Ovary (tissue), 9 donors: ENCODE measurements around the gene SCFD1. TPM values are rescaled to one million over a fixed set of nuclear protein-coding genes. Genes with fewer than 3 reads are reported as not detected.
A peak's percentile ranks its signal among the peaks of the same experiment; 100 is the strongest.
"Not testable (repeated sequence)": the region's sequence is repeated elsewhere in the genome, so short reads cannot be mapped to it uniquely, and the experiment has no call there.

Experiments used
- DNase-seq, 5 donors: peaks; one replicate each; pipeline ENCODE4 v3.0.0-alpha.2; 2019 to 2020
- H3K27ac ChIP-seq, 2 donors: fragments of 200-600 bp; one replicate each; pipeline versions ENCODE4 v1.5.1 to v1.8.0; 2019 to 2022
- H3K27me3 ChIP-seq: fragments of 200-600 bp; one replicate; pipeline ENCODE4 v1.8.0; 2022
- H3K36me3 ChIP-seq: fragments of 200-600 bp; sonication (generic); one replicate; pipeline ENCODE4 v1.5.1; 2019
- H3K4me1 ChIP-seq: one replicate; pipeline ENCODE4 v1.8.1; 2013; ENCODE audit warnings: mild to moderate bottlenecking, moderate library complexity; ENCODE audit not compliant: insufficient read depth
- H3K4me3 ChIP-seq: fragments of 200-600 bp; sonication (generic); one replicate; pipeline ENCODE4 v1.5.1; 2017
- H3K9me3 ChIP-seq, 2 donors: fragments of 200-600 bp in 1 of 2; sonication (generic) in 1 of 2; one replicate each; pipeline versions ENCODE4 v1.5.1 to v1.8.1; 2013 to 2019; ENCODE audit warnings: mild to moderate bottlenecking in 1 of 2, moderate library complexity in 1 of 2
- CTCF ChIP-seq, 3 donors: fragments of 450-650 bp in 2 of 3; fragments of 200-600 bp in 1 of 3; IDR thresholded peaks; one replicate each; pipeline versions ENCODE4 v1.5.1 to v1.8.0; 2016 to 2022; ENCODE audit warnings: antibody characterized with exemption in 3 of 3, mild to moderate bottlenecking in 1 of 3
- EP300 ChIP-seq: sonication (generic); formaldehyde crosslinking; IDR thresholded peaks from one replicate; pipeline ENCODE4 v1.6.1; 2017; ENCODE audit warnings: antibody characterized with exemption
- POLR2A ChIP-seq: fragments of 450-650 bp; IDR thresholded peaks from one replicate; pipeline ENCODE4 v1.6.1; 2017; ENCODE audit warnings: antibody characterized with exemption, mild to moderate bottlenecking, moderate library complexity
- WGBS, 3 donors: extraction: QIAGEN DNeasy Blood & Tissue Kit in 1 of 3; methylation state at CpG; one replicate each; pipeline versions ENCODE4 v1.1.5 to v1.1.7; 2013 to 2017; 5-methylcytosine and 5-hydroxymethylcytosine counted together
- intact Hi-C, 4 donors: fragments of 100-400 bp; cut with DNase I; formaldehyde crosslinking; loops; one replicate each; pipeline versions ENCODE4 v1.11.0 to v1.15.1; 2022 to 2023
- polyA plus RNA-seq, 2 donors: library from polyadenylated mRNA; stranded (reverse); fragments of 200-250 nt in 1 of 2; fragments of 350-450 nt in 1 of 2; fragmentation: Illumina TruSeq in 1 of 2; extraction: RNeasy Lipid Tissue Mini Kit (QIAGEN cat#74804) in 1 of 2; gene quantifications; one replicate each; pipeline ENCODE4 v1.2.3, GENCODE V29; 2013 to 2014
- total RNA-seq, 7 donors: library from RNA; depleted of rRNA in 2 of 7; stranded (reverse); fragments of >200 nt in 2 of 7; fragmentation: NEBNext Ultra II Directional in 3 of 7; extraction: Animal tissue kit (Norgen Biotek cat#: 25700) in 3 of 7; gene quantifications; one replicate each; pipeline versions ENCODE4 v1.1.0 to v1.2.4, GENCODE V29; 2016 to 2023
- donor health status: DM: no; HTN: no; CAD: no; lungs with moderate emphysema.
- donor health status: DM: no; HTN: no; CAD: no.
- donor health status: Bipolar disorder and iron deficiency.
- donor health status: DM: yes; HTN: yes; CAD: no.
- donor health status: DM: no; HTN: no; CAD: no.
- donor health status: DM: yes; HTN: yes; CAD: no.

Gene SCFD1
- total and polyA plus RNA-seq, 9 donors, result 29.3 to 89.2 (median 59.8) TPM

GRCh38 chr14:30621354-30621939 lies 672 bp upstream of the SCFD1 start:
- Histone ChIP-seq H3K9me3 (no peaks in the 10 kb centered on the region), H3K36me3 (no peaks in the 10 kb centered on the region), H3K27ac (no peak overlapping the region), H3K4me1 (peaks cover 3% of the 10 kb centered on the region), H3K27me3 (no peaks in the 10 kb centered on the region), H3K4me3 (peak overlapping the region; percentile 88)
- 6 to 13% (median 12%) methylated on average over 17 of the region's 17 CpGs for WGBS, 3 donors
- peak in 2 of 5 donors; percentile 21 to 25 for DNase-seq
- intact Hi-C loops, result no loop called here
- TF ChIP-seq POLR2A (no peak), CTCF (IDR thresholded peaks at IDR 0.05) (no peak), EP300 (no peak)

- H3K27ac ChIP-seq, result no peak overlapping the region
- no peak overlapping the region for H3K4me3 ChIP-seq
- intact Hi-C loops, result no loop called here
- H3K9me3 ChIP-seq, result no peaks in the 10 kb centered on the region
- no peaks in the 10 kb centered on the region for H3K36me3 ChIP-seq
- 61 to 69% (median 64%) methylated on average over 7 of the region's 7 CpGs for WGBS, 3 donors
- TF ChIP-seq EP300 (no peak), CTCF (IDR thresholded peaks at IDR 0.05) (no peak), POLR2A (no peak)
- no peaks in the 10 kb centered on the region for H3K27me3 ChIP-seq
- H3K4me1 ChIP-seq, result peaks cover 3% of the 10 kb centered on the region
- DNase-seq, result no peak
These were observed 1.5 kb downstream of the SCFD1 start for GRCh38 chr14:30623412-30624131.

DNA sequence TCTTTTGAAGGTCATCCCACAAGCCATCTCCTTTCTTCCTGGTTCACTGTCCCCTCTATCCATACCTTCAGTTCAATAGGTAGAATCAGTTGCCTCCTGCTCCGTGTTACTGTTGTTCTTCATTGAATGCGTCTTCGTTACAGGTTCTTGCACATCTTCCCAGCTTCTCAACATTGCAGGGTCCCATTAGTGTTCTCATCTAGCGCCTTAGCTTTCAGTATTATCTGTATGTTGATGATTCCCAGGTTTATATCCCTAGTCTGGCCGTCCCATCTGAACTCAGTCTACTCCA lies 2.0 kb downstream of the SCFD1 start:
- H3K27ac ChIP-seq, result no peak overlapping the region
- no peak for TF ChIP-seq EP300
- TF ChIP-seq POLR2A, result no peak
- TF ChIP-seq CTCF (IDR thresholded peaks at IDR 0.05), result no peak
- DNase-seq, result no peak
- 94 to 97% (median 96%) methylated on average over 5 of the region's 5 CpGs for WGBS, 3 donors
- H3K9me3 ChIP-seq, result no peaks in the 10 kb centered on the region
- intact Hi-C loops, result no loop called here
- no peaks in the 10 kb centered on the region for H3K27me3 ChIP-seq
- no peaks in the 10 kb centered on the region for H3K36me3 ChIP-seq
- no peak overlapping the region for H3K4me3 ChIP-seq
- H3K4me1 ChIP-seq, result peaks cover 3% of the 10 kb centered on the region

DNA sequence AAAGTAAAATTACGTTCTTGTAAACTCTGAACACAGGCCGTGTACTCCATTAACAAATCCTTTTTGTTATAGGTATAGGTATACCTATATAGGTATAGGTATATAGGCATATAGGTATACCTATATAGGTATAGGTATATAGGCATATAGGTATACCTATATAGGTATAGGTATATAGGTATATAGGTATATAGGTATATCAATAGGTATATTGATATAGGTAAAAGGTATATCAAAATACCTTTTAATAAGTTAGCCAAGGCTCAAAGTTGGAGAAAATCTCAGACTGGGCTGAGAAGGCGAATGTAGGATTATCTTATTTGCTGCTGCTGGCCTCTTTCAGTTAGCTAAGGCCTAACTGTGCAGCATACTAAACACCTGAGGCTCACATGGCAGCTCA lies 3.4 kb downstream of the SCFD1 start:
- H3K4me1 ChIP-seq, result peaks cover 3% of the 10 kb centered on the region
- H3K27ac ChIP-seq, result no peak overlapping the region
- no peak overlapping the region for H3K4me3 ChIP-seq
- H3K9me3 ChIP-seq, result no peaks in the 10 kb centered on the region
- H3K27me3 ChIP-seq, result no peaks in the 10 kb centered on the region
- intact Hi-C loops, result no loop called here
- DNase-seq, result no peak
- no peaks in the 10 kb centered on the region for H3K36me3 ChIP-seq
- WGBS, 3 donors, result 91 to 95% (median 95%) methylated on average over 3 of the region's 3 CpGs
- TF ChIP-seq EP300 (no peak), POLR2A (no peak), CTCF (IDR thresholded peaks at IDR 0.05) (no peak)

GRCh38 chr14:30629432-30629831 lies 7.3 kb downstream of the SCFD1 start:
- H3K27ac ChIP-seq, DNase-seq, H3K36me3 ChIP-seq, H3K27me3 ChIP-seq, intact Hi-C loops, H3K4me1 ChIP-seq, H3K4me3 ChIP-seq, H3K9me3 ChIP-seq: not testable (repeated sequence)
- 94 to 97% (median 95%) methylated on average over 8 of the region's 8 CpGs for WGBS, 3 donors
